ENCODE results near the gene ATP5MK. TPM values are rescaled to one million over a fixed set of nuclear protein-coding genes. Genes with fewer than 3 reads are reported as not detected.

The ATP5MK gene
- 331 and 334 TPM in 2 replicates for total RNA-seq

DNA sequence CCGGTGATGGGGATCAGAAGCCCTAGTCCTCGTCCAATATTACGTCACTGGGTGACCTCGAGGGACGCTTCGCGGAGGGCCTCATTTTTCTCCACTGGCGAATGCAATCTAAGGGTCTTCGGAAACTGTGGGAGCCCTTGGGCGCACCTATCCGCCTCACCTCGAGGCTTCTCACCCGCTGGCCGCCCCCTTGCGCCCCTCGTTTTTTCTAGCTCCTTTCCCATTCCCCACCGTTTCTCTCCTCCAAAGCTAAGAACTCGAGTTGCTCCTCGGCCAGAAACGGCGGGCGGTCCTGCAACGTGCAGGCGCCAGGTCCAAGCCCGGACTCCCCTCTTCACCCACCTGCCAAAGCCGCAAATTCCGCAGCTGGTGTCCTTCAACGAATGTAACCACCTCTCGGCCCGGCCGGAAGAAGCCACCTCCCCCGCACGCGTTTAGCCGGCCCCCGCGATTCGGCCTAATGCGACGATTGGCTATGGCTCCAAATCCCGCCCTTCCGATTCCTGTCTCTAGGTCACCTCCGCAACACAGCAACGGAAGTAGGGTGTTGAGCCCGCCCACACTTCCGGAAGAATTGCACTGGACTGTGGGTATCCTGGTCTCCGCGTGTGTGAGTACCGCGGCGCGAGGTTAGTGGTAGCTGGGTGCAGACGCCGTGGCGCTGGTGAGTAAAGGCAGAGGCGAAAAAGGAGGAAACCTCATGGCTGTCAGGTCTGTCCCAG, at the start of gene ATP5MK, which contains the start of gene PDCD11:
Gene ATP5MK (minus strand): TSS at position 409 of the 722 bp plus-strand sequence. CDS start 4,018 bp downstream, outside the sequence.
Gene PDCD11 (plus strand): TSS at position 560 of the 722 bp plus-strand sequence. CDS start 1,801 bp downstream, outside the sequence.
- intact Hi-C loops (cut with micrococcal nuclease): loop anchor here (1.0 to 10.0 kb wide), 21 partner anchors 29 to 1261 kb away; partner anchors contain the start of genes ACTR1A, ARL3, BORCS7 and CALHM2

GRCh38 chr10:103445366-103445765, 49.1 kb upstream of the ATP5MK start:
- intact Hi-C loops (cut with micrococcal nuclease): no loop called here

DNA sequence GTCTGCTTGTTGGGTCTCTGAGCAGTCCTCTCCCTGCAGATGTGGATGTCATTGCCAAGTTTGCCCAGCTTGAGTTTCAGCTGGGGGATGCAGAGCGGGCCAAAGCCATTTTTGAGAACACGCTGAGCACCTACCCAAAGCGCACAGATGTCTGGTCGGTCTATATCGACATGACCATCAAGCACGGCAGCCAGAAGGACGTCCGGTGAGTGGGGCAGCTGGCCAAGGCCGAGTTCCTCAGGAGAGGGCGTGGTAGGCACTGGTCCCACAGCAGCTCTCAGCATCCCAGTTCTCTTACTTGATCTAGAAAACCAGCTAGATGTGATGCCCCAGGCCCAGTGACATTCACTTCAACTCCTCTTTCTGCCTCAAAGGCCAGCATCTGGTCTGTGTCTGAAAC, 48.2 kb upstream of the ATP5MK start:
- intact Hi-C loops (cut with micrococcal nuclease): no loop called here

GRCh38 chr10:103443475-103444185, 47.4 kb upstream of the ATP5MK start:
- intact Hi-C loops (cut with micrococcal nuclease): no loop called here

GRCh38 chr10:103442031-103442461, 45.8 kb upstream of the ATP5MK start:
- intact Hi-C loops (cut with micrococcal nuclease): no loop called here

- intact Hi-C loops (cut with micrococcal nuclease): no loop called here
Observed at GRCh38 chr10:103441611-103442010, 45.3 kb upstream of the ATP5MK start.

- intact Hi-C loops (cut with micrococcal nuclease): no loop called here
Observed at GRCh38 chr10:103441206-103441605, 44.9 kb upstream of the ATP5MK start.

DNA sequence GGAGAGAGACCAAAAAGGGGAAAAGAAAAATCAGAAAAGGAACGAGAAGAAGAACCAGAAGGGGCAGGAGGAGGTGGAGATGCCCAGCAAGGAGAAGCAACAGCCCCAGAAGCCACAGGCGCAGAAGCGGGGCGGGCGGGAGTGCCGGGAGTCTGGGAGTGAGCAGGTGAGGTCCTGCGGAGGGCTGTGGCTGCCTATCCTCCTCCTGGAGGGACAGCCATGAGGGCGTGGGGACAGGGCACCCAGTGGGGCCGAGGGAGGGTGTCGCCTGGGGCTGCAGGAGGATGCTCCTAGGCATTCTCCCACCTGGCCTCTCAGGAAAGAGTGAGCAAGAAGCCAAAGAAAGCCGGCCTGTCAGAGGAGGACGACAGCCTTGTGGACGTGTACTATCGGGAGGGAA, 44.1 kb upstream of the ATP5MK start:
- intact Hi-C loops (cut with micrococcal nuclease): no loop called here

DNA sequence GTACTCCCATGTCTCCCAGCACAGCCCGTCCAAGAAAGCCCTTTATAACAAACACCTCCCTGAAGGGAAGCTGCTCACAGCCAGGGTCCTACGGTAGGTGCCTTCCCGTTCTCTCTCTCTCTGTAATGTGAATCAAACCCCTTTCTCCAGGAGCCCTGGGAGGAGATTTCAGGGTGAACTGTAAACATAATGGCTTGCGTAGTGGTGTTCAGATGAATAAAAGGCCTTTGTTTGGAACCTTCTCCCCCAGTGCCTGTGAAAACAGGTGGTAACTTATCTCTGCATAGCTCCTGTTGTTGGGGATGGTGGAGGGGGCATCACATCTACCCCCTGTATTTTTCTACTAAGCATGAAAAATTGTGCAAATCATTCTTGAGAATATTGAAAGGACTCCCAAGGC, 43.5 kb upstream of the ATP5MK start:
- intact Hi-C loops (cut with micrococcal nuclease): no loop called here

DNA sequence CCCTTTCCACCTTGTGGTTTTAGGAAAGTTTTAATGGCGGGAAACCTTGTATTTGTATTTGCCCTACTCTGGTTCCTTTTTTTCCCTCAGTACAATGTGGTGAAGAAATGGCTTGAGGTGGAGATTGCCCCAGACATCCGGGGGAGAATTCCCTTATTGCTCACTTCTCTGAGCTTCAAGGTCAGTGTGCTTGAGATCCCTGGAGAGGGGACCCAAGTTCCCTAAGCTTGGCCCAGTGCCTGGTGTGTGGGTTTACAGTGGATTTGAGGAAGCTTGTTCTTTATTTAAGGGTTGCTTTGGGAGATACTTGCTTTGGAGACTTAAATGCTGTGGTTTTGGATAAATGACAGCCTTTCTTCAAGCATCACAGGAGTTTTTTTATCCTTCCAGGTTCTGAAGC, 37.6 kb upstream of the ATP5MK start:
- intact Hi-C loops (cut with micrococcal nuclease): no loop called here

- intact Hi-C loops (cut with micrococcal nuclease): no loop called here
Observed at GRCh38 chr10:103431902-103432301, 35.6 kb upstream of the ATP5MK start.

DNA sequence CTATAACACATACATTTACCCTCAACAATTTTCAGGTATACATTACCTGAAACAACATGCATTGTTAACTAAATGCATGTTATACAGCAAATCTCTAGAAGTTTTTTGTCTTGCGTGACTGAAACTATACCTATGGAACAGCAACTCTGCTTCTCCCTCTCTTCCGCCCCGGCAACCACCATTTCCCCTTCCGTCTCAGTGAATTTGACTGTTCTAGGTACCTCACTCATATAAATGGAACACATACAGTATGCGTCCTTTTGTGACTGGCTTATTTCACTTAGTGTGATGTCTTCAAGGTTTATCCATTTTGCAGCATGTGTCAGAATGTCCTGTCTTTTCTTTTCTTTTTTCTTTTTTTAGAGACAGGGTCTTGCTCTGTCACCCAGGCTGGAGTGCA, 33.4 kb upstream of the ATP5MK start:
- intact Hi-C loops (cut with micrococcal nuclease): loop anchor here (1.0 to 10.0 kb wide), 4 partner anchors 21 to 125 kb away; no protein-coding TSS in a partner anchor

DNA sequence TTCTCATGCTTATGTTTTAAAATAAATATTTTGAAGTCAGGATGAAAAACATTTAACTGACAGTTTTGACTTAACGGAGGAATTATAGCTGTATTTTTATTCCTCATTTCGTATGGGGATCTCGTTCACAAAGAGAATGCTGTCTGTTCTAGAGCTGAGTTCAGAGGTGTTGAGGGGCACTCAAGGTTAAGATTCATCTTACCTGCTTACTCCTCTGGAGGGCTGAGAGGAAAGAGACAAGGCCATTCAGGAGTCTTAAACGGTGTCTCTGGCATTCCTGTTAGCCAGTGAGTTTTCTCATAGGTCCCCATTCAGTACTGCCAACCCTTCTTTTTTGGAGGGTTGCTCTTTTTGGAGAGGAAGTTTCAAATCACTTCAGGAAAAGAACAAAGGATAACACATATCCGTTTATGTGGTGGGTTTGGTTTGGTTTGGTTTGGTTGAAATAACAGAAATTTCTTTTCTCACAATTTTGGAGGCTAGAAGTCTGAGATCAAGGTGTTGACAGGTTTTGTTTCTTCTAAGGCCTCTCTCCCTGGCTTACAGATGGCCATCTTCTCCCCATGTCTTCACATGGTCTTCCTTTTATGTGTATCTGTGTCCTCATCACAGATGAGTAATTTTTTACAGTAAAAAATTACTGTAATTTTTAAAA, 32.8 kb upstream of the ATP5MK start:
- intact Hi-C loops (cut with micrococcal nuclease): loop anchor here (1.0 to 10.0 kb wide), 4 partner anchors 22 to 126 kb away; no protein-coding TSS in a partner anchor

GRCh38 chr10:103427866-103428265, 31.6 kb upstream of the ATP5MK start:
- intact Hi-C loops (cut with micrococcal nuclease): loop anchor here (2.0 to 10.0 kb wide), 2 partner anchors 23 to 127 kb away; no protein-coding TSS in a partner anchor

- intact Hi-C loops (cut with micrococcal nuclease): loop anchor here (10.0 kb wide), 1 partner anchor 131 kb away; no protein-coding TSS in a partner anchor
Observed at GRCh38 chr10:103423748-103424147, 27.5 kb upstream of the ATP5MK start.

- intact Hi-C loops (cut with micrococcal nuclease): no loop called here
Observed at GRCh38 chr10:103419101-103419500, 22.8 kb upstream of the ATP5MK start.

- intact Hi-C loops (cut with micrococcal nuclease): loop anchor here (1.0 kb wide), 2 partner anchors 68 to 269 kb away; no protein-coding TSS in a partner anchor
Observed at GRCh38 chr10:103417601-103418000, 21.3 kb upstream of the ATP5MK start.

DNA sequence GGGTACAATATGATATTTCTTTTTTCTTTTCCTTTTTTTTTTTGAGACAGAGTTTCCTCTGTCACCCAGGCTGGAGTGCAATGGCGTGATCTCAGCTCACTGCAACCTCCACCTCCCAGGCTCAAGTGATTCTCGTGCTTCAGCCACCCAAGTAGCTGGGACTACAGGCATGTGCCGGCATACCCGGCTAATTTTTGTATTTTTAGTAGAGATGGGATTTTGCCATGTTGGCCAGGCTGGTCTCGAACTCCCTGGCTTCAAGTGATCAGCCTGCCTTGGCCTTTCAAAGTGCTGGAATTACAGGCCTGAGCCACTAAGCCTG, 20.8 kb upstream of the ATP5MK start:
- intact Hi-C loops (cut with micrococcal nuclease): loop anchor here (1.0 kb wide), 2 partner anchors 68 to 269 kb away; no protein-coding TSS in a partner anchor

DNA sequence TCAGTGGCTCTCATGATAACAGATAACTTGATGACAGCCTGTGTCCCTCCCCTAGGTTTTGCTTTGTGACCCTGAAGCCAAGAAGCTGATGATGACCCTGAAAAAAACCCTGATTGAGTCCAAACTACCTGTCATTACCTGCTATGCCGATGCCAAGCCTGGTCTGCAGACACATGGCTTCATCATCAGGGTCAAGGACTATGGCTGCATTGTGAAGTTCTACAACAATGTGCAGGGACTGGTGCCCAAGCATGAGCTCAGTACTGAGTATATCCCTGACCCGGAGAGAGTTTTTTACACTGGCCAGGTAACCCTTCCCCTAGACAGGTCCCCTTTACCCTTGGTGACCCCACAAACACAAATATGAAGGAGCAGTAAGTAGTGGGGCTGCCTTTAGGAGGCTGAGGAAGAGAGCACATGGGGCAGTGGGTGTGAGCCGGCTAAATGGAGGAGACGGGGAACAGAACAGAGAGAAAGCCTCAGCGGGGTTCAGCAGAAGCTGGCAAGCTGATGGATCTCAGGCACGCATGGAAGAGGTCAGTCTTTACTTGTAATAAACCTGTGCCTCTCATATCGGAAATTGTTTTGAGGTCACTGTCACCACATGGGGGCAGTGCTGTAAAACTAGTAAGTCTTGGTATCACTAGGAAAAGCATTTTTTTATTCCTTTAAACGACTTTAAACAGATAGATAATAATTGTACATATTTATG, 20.3 kb upstream of the ATP5MK start:
- intact Hi-C loops (cut with micrococcal nuclease): loop anchor here (1.0 kb wide), 2 partner anchors 69 to 270 kb away; no protein-coding TSS in a partner anchor

DNA sequence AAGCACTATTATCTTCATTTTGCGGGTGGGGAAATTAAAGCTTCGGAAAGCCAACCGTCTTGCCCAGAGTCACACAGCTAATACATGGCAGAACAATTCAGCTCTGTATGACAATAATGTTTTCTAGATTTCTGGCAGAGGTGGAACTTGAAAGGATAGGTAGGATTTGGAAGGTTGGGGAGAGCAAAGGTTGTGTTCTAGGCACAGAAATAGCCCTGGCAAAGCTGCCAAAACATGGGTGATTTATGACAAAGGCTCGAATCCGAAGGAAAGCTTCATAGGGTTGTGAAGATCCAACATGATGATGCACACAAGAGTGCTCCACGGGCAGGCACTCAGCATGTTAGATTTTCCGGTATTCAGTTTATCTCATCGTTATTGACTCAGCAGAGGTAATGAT, 19.3 kb upstream of the ATP5MK start:
- intact Hi-C loops (cut with micrococcal nuclease): no loop called here

DNA sequence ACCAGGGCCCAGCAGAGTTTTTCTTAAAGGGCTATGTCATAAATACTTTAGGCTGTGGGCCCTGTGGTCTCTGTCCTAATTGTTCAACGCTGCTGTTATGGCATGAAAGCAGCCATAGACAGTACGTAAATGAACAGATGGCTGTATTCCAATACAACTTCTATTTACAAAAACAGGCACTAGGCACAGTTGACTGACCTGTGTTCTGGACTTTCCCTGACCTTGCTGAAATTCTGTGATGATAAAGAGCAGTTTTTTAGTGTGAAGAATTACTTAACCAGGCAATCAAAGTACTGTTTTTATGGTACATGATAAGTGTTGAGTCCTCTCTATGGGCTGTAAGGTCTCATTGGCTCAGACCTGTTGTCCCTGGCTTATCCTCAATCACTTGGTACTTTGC, 17.3 kb upstream of the ATP5MK start:
- intact Hi-C loops (cut with micrococcal nuclease): no loop called here
